ENCODE results near the gene GPHB5.
"Not testable (repeated sequence)": the region's sequence is repeated elsewhere in the genome, so short reads cannot be mapped to it uniquely, and the experiment has no call there.

Gene GPHB5

DNA sequence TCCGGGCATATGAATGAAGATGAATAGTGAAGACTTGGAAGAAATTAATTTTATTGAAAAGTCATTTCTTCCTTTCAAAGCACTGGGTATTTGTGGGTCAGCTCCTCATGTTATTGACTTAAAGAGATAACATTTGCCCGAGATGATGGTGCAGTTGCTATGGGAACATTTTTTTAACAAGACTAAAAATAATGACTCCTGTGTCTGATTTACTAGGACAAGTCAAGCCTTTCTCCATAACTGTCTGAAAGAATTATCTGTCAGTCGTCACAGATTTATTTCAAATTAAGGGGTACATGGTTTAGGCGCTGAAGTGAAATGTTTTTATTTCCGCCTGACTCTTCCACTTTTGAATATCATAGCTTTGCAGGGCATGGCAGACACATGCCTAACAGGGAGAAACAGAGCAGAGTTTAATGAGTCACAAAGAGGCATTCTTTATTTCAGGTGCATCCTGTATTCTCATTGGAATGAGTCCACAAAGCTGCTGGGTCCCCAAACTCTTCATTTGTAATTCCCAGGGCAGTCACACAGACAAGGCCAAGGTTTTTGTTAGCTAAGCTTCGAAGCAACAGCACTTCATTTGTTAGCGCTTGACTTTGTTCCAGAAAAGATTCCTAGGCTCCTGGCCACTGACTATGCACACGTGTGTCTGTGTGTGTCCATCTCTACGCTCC, 4.3 kb upstream of the GPHB5 start:
- H3K9ac ChIP-seq (ENCODE audit: low read length), result no peak overlapping the region
- H3K9me3 ChIP-seq (ENCODE audit: control insufficient read depth, low read length), result no peaks in the 10 kb centered on the region
- no peaks in the 10 kb centered on the region for H3K4me1 ChIP-seq (ENCODE audit: control insufficient read depth, insufficient read depth, low read length)
- peaks cover 11% of the 10 kb centered on the region for H3K27me3 ChIP-seq (replicated peaks; ENCODE audit: control insufficient read depth, insufficient read depth, low read length)
- H3K4me3 ChIP-seq (ENCODE audit: low read length), result no peak overlapping the region
- DNase-seq (ENCODE audit: low read depth), result no peak
- no peaks in the 10 kb centered on the region for H3K36me3 ChIP-seq (ENCODE audit: control insufficient read depth, insufficient read depth, low read length, severe bottlenecking)

DNA sequence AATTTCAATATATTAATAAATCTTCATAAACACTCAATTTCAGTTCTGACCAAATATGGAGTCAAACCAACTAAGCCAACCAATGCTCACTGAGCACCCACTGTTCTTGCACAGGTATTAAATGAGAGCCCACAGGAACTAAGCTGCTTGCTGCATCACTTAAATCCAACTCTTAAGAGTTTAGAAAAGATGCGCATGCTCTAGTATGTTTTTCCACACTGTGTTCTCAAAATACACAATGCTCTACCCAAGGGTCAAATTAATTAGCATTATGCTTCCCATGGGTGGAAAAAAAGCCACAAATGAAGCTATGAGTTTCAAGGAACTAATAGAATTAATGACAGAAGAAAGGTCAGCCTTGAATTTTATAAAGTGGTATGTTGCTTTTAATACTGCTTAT, 3.7 kb upstream of the GPHB5 start:
- H3K36me3 ChIP-seq (ENCODE audit: control insufficient read depth, insufficient read depth, low read length, severe bottlenecking), result no peaks in the 10 kb centered on the region
- H3K27me3 ChIP-seq (replicated peaks; ENCODE audit: control insufficient read depth, insufficient read depth, low read length), result peaks cover 6% of the 10 kb centered on the region
- H3K9me3 ChIP-seq (ENCODE audit: control insufficient read depth, low read length), result no peaks in the 10 kb centered on the region
- no peak overlapping the region for H3K4me3 ChIP-seq (ENCODE audit: low read length)
- no peak overlapping the region for H3K9ac ChIP-seq (ENCODE audit: low read length)
- DNase-seq (ENCODE audit: low read depth), result no peak
- H3K4me1 ChIP-seq (ENCODE audit: control insufficient read depth, insufficient read depth, low read length), result no peaks in the 10 kb centered on the region

DNA sequence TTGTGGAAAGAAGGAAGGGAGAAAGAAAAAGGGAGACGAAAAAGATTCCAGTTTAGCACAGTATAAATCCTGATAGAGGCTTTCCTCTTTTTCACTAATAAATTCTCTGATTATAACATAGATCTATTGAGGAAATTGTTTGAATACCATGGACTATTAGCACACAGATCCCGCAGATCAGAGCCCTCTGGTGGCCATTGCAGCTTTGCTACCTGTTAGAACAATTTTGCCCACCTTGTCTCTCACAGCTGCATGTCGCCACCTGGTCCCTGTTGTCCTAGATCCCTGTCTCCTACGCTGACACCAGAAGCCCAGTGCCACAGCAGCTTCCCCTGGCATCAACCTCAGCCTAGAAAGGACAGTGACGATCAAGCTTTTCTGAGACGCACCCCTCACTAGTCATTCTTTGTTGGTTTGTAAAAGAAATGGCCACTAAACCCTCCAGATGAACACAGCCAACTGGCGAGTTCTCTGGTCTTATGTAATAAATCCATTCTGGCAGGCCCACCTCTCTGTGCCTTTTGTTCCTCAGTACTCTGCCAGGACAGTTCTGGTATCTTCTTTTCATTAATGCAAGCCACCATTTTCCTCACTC, 9.9 kb downstream of the GPHB5 start:
- H3K36me3 ChIP-seq (ENCODE audit: control insufficient read depth, insufficient read depth, low read length, severe bottlenecking), result no peaks in the 10 kb centered on the region
- peaks cover 9% of the 10 kb centered on the region for H3K27me3 ChIP-seq (replicated peaks; ENCODE audit: control insufficient read depth, insufficient read depth, low read length)
- peak; percentile 17 for DNase-seq (ENCODE audit: low read depth)
- H3K9ac ChIP-seq (ENCODE audit: low read length), result no peak overlapping the region
- H3K4me1 ChIP-seq (ENCODE audit: control insufficient read depth, insufficient read depth, low read length), result no peaks in the 10 kb centered on the region
- H3K9me3 ChIP-seq (ENCODE audit: control insufficient read depth, low read length), result no peaks in the 10 kb centered on the region
- H3K4me3 ChIP-seq (ENCODE audit: low read length), result no peak overlapping the region

DNA sequence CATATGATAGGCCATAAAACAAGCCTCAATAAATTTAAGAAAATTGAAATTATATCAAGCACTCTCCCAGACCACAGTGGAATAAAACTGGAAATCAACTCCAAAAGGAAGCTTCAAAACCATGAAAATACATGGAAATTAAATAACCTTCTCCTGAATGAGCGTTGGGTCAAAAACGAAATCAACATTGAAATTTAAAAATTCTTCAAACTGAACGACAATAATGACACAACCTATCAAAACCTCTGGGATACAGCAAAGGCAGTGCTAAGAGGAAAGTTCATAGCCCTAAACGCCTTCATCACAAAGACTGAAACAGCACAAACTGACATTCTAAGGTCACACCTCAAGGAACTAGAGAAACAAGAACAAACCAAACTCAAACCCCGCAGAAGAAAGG, 14.3 kb downstream of the GPHB5 start:
- not testable (repeated sequence) for H3K36me3 ChIP-seq (ENCODE audit: control insufficient read depth, insufficient read depth, low read length, severe bottlenecking); H3K9ac ChIP-seq (ENCODE audit: low read length); H3K9me3 ChIP-seq (ENCODE audit: control insufficient read depth, low read length); H3K4me1 ChIP-seq (ENCODE audit: control insufficient read depth, insufficient read depth, low read length); DNase-seq (ENCODE audit: low read depth); H3K4me3 ChIP-seq (ENCODE audit: low read length); H3K27me3 ChIP-seq (replicated peaks; ENCODE audit: control insufficient read depth, insufficient read depth, low read length)

DNA sequence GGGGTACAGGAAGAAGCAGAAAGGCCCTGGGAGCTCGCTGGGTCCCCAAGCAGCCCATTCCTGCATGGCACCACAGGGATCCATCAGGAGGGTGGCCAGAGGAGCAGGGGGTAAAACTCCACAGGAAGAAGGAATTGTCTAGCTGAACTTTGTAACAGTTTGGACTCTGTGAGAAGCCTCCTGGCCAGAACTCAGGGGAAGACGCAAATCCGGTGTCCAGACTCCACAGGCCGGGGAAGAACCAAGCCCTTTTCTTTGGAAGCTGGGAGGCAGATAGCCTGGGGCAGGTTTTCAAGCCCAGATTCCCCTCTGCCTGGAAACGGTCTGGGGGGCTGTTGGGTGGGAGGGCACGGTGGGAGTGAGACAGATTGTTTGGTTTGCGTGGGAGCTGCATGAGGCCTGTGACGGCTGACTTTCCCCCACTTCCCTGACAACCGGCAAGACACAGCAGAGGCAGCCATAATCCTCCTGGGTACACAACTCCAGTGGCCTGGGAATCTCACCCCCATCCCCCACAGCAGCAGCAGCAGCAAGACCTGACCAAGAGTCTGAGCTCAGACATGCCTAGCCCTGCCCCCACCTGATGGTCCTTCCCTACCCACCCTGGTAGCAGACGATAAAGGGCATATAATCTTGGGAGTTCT, 16.7 kb downstream of the GPHB5 start:
- H3K4me1 ChIP-seq (ENCODE audit: control insufficient read depth, insufficient read depth, low read length), result peaks cover 3% of the 10 kb centered on the region

DNA sequence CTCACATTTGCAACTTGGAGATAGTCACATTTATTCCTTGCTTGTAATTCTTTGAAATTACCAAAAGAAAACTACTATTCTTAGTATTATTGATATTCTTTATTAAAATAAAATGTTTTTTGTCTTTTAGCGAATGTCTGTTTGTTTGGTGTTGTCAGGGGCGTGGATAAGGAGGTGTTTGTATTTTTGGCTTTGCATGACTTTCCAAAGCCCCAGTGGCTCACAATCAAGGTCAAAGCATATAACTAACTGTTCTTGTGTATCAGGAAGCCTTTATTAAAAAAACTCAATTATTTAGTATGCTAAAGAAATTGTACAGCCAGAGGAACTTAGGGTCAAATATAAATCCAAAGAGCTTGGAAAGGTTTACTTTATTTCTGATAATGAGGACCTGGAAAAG, 17.9 kb downstream of the GPHB5 start:
- no peaks in the 10 kb centered on the region for H3K27me3 ChIP-seq (replicated peaks; ENCODE audit: control insufficient read depth, insufficient read depth, low read length)
- H3K4me1 ChIP-seq (ENCODE audit: control insufficient read depth, insufficient read depth, low read length), result peaks cover 13% of the 10 kb centered on the region
- no peaks in the 10 kb centered on the region for H3K36me3 ChIP-seq (ENCODE audit: control insufficient read depth, insufficient read depth, low read length, severe bottlenecking)
- no peak for DNase-seq (ENCODE audit: low read depth)
- no peak overlapping the region for H3K9ac ChIP-seq (ENCODE audit: low read length)
- H3K9me3 ChIP-seq (ENCODE audit: control insufficient read depth, low read length), result no peaks in the 10 kb centered on the region
- no peak overlapping the region for H3K4me3 ChIP-seq (ENCODE audit: low read length)

More for the DNA sequence above, 16.7 kb downstream of the GPHB5 start:
- DNase-seq (ENCODE audit: low read depth), result no peak
- Histone ChIP-seq H3K9me3 (ENCODE audit: control insufficient read depth, low read length) (no peaks in the 10 kb centered on the region), H3K36me3 (ENCODE audit: control insufficient read depth, insufficient read depth, low read length, severe bottlenecking) (no peaks in the 10 kb centered on the region), H3K9ac (ENCODE audit: low read length) (no peak overlapping the region), H3K27me3 (replicated peaks; ENCODE audit: control insufficient read depth, insufficient read depth, low read length) (no peaks in the 10 kb centered on the region), H3K4me3 (ENCODE audit: low read length) (no peak overlapping the region)

DNA sequence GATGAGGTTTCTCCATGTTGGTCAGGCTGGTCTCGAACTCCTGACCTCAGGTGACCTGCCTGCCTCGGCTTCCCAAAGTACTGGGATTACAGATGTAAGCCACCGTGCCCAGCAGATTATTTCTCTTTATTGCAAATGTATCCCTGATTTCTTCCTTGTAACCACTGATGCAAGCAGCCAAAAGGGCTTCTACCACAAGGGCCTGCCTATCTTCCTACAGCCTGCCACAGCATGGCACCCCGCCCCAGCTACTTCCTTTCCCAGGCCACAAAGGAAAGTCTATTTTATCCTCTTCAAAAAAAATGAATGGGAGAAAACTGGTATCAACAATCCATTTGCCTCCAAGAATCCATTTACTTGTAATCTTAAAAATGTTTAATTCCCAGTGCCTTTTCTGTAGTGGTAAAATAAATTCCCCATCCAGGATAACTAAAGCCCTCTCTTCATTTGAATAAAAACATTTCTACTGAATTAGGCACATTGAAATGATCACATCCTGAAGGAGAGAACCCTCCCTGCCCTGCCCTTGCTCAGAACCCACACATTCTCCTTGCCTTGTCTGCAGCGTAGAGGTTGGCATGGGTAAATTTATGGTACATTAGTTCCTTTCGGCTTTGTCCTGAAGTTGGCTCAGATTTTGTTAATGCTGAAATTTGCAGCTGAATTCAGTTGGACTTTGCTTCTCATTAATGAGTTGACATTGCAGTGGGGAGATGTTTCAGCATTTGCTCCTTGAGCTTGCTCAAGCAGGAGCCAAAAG, 19.2 kb downstream of the GPHB5 start:
- Histone ChIP-seq H3K9me3 (ENCODE audit: control insufficient read depth, low read length) (no peaks in the 10 kb centered on the region), H3K4me3 (ENCODE audit: low read length) (no peak overlapping the region), H3K9ac (ENCODE audit: low read length) (no peak overlapping the region), H3K36me3 (ENCODE audit: control insufficient read depth, insufficient read depth, low read length, severe bottlenecking) (no peaks in the 10 kb centered on the region), H3K4me1 (ENCODE audit: control insufficient read depth, insufficient read depth, low read length) (peaks cover 14% of the 10 kb centered on the region), H3K27me3 (replicated peaks; ENCODE audit: control insufficient read depth, insufficient read depth, low read length) (no peaks in the 10 kb centered on the region)
- no peak for DNase-seq (ENCODE audit: low read depth)

DNA sequence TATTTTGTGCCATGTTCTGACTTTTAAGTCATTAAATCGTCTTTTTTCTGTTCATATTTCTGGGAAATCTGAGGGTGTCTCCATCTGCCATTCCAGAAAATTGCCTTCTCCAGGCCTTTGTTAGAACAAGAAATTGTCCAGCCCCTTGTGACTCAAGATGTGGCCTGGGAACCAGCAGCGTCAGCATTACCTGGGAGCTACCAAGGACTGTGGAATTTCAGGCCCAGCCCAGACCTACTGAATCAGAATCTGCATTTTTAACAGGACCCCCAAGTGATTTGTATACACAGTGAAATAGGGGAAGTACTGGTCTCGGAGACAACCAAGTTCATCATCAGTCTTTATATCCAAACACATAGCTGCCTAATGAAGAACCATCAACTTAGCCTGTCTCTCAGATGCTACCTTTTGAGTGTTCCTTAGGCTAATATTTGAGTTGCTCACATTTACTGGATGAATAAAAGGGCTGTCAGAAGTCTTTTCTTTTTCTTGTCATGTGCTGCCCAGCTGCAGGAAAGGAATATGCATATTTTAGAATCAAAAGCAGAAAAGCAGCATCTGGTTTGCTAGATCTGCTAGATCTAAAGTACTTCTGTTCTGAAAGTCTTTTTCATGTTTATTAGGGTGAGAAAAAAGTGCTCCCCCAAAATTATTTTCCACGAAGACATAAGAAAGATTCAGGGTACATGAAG, 21.2 kb downstream of the GPHB5 start:
- Histone ChIP-seq H3K4me1 (ENCODE audit: control insufficient read depth, insufficient read depth, low read length) (peaks cover 14% of the 10 kb centered on the region), H3K4me3 (ENCODE audit: low read length) (no peak overlapping the region), H3K9me3 (ENCODE audit: control insufficient read depth, low read length) (no peaks in the 10 kb centered on the region), H3K36me3 (ENCODE audit: control insufficient read depth, insufficient read depth, low read length, severe bottlenecking) (no peaks in the 10 kb centered on the region), H3K9ac (ENCODE audit: low read length) (no peak overlapping the region), H3K27me3 (replicated peaks; ENCODE audit: control insufficient read depth, insufficient read depth, low read length) (no peaks in the 10 kb centered on the region)
- DNase-seq (ENCODE audit: low read depth), result no peak

DNA sequence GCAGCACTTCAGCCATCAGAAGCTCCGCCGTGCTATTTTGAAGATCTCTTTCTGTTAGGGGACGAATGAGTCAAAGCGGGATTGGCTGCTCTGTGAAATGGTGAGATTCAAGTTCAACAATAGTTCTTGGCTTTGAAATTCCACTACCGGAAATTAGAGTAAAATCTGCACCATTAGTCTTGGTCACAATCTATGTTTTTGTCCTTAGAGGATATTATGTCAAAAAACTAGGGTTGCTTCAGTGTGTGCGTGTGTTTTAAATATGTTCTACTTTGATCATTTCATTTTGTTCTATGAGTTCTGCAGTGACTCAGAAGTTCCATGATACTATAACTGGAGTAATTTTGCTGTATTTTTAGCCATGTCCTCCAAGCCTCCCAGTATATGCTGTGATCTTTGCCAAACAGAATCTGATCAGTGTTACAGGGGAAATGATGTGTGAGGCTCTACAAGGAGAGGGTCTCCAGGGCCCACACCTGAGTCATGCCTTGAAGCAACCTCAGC, 22.6 kb downstream of the GPHB5 start:
- Histone ChIP-seq H3K9ac (ENCODE audit: low read length) (no peak overlapping the region), H3K27me3 (replicated peaks; ENCODE audit: control insufficient read depth, insufficient read depth, low read length) (no peaks in the 10 kb centered on the region), H3K4me1 (ENCODE audit: control insufficient read depth, insufficient read depth, low read length) (peaks cover 17% of the 10 kb centered on the region), H3K9me3 (ENCODE audit: control insufficient read depth, low read length) (no peaks in the 10 kb centered on the region), H3K4me3 (ENCODE audit: low read length) (peak overlapping the region; percentile 65), H3K36me3 (ENCODE audit: control insufficient read depth, insufficient read depth, low read length, severe bottlenecking) (no peaks in the 10 kb centered on the region)
- peak; percentile 55 for DNase-seq (ENCODE audit: low read depth)

DNA sequence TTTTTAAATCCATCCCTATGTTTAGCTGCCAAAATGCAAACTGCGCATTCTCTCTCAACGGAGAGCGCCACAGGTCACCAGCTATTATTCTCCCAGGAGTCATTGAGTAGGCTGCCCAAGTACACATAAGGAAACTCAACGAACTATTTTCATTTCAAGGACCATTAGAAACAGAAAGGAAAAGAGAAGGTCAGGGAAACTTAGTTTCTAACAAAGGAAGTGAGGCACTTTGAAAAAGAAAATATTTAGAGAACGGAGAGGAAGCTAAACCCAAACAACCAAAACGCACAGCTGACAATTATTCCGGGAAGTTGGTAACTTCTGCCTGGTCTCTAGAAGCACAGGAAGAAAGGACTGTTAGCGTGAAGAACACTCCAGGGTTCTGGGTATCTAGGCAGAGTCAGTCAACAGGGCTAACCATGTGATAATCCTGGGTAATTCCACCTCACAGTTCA, 23.5 kb downstream of the GPHB5 start:
- Histone ChIP-seq H3K4me1 (ENCODE audit: control insufficient read depth, insufficient read depth, low read length) (peaks cover 25% of the 10 kb centered on the region), H3K4me3 (ENCODE audit: low read length) (peak overlapping the region; percentile 65), H3K9me3 (ENCODE audit: control insufficient read depth, low read length) (no peaks in the 10 kb centered on the region), H3K27me3 (replicated peaks; ENCODE audit: control insufficient read depth, insufficient read depth, low read length) (no peaks in the 10 kb centered on the region), H3K36me3 (ENCODE audit: control insufficient read depth, insufficient read depth, low read length, severe bottlenecking) (no peaks in the 10 kb centered on the region), H3K9ac (ENCODE audit: low read length) (no peak overlapping the region)
- DNase-seq (ENCODE audit: low read depth), result no peak

All from adipocyte (in vitro differentiated cells).